OCI-M2 (cell line): ENCODE results near the gene PLD1.
"Not testable (repeated sequence)": the region's sequence is repeated elsewhere in the genome, so short reads cannot be mapped to it uniquely, and the experiment has no call there.

Source experiments
- DNase-seq: peaks from one replicate; lab custom pipeline; 2025; ENCODE audit not compliant: unreplicated experiment; lab: John Stamatoyannopoulos, UW

Gene PLD1

DNA sequence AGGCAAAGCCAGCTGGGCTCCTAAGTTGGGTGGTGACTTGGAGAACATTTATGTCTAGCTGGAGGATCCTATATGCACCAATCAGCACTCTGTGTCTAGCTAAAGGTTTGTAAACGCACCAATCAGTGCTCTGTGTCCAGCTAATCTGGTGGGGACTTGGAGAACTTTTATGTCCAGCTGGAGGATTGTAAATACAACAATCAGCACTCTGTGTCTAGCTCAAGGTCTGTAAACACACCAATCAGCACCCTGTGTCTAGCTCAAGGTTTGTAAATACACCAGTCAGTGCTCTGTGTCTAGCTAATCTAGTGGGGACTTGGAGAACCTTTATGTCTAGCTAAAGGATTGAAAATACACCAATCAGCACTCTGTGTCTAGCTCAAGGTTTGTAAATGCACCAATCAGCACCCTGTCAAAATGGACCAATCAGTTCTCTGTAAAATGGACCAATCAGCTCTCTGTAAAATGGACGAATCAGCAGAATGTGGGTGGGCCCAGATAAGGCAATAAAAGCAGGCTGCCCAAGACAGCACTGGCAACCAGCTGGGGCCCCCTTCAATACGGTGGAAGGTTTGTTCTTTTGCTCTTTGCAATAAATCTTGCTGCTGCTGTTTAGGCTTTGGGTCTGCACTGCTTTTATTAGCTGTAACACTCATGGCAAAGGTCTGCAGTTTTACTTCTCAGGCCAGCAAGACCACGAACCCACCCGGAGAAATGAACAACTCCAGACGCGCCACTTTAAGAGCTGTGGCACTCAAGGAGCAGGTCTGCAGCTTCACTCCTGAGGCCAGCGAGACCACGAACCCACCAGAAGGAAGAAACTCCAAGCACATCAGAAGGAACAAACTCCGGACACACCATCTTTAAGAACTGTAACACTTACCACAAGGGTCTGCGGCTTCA, 63.7 kb downstream of the PLD1 start:
- DNase-seq = not testable (repeated sequence)

GRCh38 chr3:171745577-171746319, 64.5 kb downstream of the PLD1 start:
- DNase-seq = no peak

DNA sequence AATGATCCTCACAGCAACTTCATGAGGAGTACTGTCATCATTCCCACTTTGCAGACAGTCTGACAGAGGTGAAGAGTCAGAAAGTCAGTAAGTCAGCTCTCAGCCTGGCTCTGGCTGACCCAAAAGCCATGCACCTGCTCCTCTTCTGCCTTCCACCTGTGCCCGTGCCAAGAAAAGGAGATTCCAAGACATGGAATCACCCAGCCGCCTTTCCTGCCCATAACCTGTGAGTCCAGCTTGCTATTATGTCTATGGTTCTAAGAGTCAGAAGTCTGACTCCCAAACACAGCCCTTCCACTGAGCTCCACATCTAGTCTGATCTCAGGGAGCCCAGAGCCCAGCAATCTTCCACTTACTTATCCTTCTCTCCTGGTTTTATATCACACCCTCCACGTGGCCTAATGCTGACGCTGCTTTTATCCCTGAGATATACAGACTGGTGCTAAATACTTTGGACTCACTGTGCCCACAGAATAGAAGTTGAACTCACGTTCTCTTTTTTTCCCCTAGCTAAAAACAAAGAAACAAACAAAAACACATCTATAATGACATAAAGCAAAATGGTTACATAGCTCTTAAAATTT, 66.0 kb downstream of the PLD1 start:
- no peak for DNase-seq

DNA sequence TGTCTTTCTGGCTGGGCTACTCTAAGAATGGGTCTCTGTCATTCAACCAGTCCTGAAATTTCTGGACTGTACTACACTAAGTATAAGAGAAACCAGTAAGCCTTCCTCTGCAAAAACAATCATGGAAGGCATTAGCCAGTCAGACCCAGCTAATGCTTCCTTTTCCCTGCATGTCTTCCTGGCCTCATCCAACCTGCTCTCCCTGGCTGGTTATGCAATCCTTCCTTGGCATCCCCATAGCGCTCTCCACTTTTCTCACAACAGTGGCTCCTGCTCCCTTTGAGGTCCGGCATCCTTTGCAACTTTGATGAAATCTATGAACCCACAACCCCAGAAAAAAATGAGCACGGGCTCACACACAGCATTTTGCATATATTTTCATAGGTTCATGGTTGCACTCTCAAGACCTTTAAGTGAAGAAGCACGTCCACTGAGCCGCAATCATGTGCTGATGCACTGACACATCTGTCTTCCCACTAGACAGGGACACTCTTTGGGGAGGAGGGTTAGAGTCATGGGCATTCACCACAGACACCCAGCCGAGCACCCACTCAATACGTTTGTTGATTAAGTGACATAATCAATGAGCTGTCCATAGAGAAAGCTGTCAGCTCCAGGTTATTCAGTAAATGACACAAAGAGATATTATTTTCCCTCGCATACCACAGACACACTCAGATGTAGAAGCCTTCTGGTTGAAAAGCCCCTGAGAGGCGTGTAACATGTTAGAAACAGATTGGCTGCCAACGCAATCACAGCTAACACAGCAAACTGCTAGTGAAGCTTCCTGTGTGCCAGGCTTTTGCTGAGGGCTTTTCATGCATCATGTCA, 66.7 kb downstream of the PLD1 start:
- DNase-seq = no peak

- DNase-seq = no peak
These were observed 68.9 kb downstream of the PLD1 start for GRCh38 chr3:171741377-171741776.

- DNase-seq = no peak
These were observed 73.7 kb downstream of the PLD1 start for GRCh38 chr3:171736556-171736955.

- no peak for DNase-seq
These were observed 76.7 kb downstream of the PLD1 start for GRCh38 chr3:171733561-171733960.

GRCh38 chr3:171732756-171733155, 77.5 kb downstream of the PLD1 start:
- DNase-seq = no peak

GRCh38 chr3:171731691-171732090, 78.6 kb downstream of the PLD1 start:
- DNase-seq = no peak

GRCh38 chr3:171729452-171730334, 80.6 kb downstream of the PLD1 start:
- no peak for DNase-seq

DNA sequence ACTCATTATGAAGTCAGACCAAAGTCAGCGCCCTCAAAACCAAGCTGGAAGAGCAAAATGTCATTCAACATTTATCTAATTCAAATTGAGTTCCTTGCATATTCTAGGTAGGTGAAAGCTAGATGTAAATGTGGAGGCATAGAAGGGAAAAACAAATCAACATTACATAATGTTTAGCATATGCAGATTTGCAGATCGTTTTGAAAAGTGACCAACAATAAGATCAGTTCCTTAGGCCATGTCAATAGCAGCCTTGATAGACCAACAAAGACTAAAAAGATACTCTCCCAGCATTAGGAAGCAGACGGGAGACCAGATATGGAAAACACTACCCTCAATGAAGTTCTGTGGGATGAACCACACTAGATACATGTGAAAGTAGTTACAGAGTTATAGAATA, 83.0 kb downstream of the PLD1 start:
- no peak for DNase-seq

DNA sequence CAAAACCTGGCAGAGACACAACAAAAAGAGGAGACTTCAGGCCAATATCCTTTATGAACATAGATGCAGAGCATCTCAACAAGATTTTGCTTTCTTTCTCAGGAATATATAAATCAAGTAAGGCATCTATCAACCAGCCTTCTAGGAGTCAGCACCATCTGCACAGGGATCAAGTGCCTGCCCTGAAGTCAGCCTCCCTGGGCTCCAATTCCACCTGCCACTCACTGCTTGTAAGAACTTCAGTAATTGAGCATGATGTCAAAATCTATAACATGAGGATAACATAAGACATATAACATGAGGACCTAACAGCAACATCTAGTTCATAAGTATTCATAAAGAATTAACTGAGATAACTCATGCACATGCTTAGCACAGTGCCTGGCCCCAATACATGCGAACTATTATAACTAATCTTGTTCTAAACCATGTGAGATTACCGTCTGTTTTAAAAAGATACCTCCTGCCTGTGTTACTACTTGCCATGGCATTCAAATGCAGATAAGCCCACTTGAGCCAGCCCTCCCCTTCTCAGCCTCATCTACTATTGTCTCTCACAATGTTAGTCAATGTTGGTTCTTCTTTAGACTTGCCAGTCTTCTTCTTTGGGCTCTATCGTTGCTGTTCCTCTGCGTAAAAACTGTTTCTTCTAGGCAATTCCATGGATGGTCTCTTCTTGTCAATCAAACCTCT, 91.6 kb downstream of the PLD1 start:
- no peak for DNase-seq

GRCh38 chr3:171715155-171715554, 95.1 kb downstream of the PLD1 start:
- no peak for DNase-seq

GRCh38 chr3:171712171-171712938, 97.9 kb downstream of the PLD1 start:
- no peak for DNase-seq

- DNase-seq = no peak
These were observed 98.7 kb downstream of the PLD1 start for GRCh38 chr3:171711461-171712170.

- no peak for DNase-seq
These were observed 99.9 kb downstream of the PLD1 start for GRCh38 chr3:171710359-171710758.

GRCh38 chr3:171704814-171705213, 105.5 kb downstream of the PLD1 start:
- DNase-seq = no peak

DNA sequence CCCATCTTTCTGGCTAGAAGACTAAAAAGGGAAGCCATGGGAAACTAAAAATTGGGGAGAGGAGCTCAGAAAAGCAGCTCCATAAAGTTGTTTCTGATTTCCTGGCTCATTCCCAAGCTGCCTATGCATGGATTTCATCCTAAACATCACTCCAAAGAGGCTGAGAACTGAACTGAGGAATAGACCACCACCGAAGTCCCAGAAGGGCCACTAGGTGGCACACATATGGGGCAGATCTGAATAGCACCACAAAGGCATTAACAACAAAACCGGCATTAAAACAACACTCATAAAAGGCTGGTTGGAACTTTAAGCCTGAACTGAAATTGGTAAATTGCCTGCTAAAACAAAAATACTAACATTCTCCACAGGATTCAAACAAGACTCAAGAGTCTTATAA, 106.3 kb downstream of the PLD1 start:
- DNase-seq = no peak
